GM12801 (cell line): ENCODE data around the gene DIAPH3.

Experiments used
- CTCF ChIP-seq: IDR thresholded peaks from one replicate; pipeline ENCODE4 v1.5.1; 2011; ENCODE audit warnings: control low read depth; ENCODE audit not compliant: insufficient read length; ENCODE audit errors: extremely low read depth

Gene DIAPH3

GRCh38 chr13:59879281-59879680, 284.4 kb downstream of the DIAPH3 start:
- no peak for TF ChIP-seq CTCF

- no peak for TF ChIP-seq CTCF
Observed at GRCh38 chr13:59877933-59878332, 285.8 kb downstream of the DIAPH3 start.

GRCh38 chr13:59874973-59875372, 288.8 kb downstream of the DIAPH3 start:
- no peak for TF ChIP-seq CTCF

GRCh38 chr13:59873856-59874255, 289.9 kb downstream of the DIAPH3 start:
- no peak for TF ChIP-seq CTCF

- TF ChIP-seq CTCF: no peak
Observed at GRCh38 chr13:59873309-59873708, 290.4 kb downstream of the DIAPH3 start.

- no peak for TF ChIP-seq CTCF
Observed at GRCh38 chr13:59867867-59868266, 295.9 kb downstream of the DIAPH3 start.

- no peak for TF ChIP-seq CTCF
Observed at GRCh38 chr13:59865398-59865797, 298.3 kb downstream of the DIAPH3 start.

- TF ChIP-seq CTCF: no peak
Observed at GRCh38 chr13:59863621-59864020, 300.1 kb downstream of the DIAPH3 start.
